PC-9 (cell line): ENCODE results near the gene ACSM6. TPM values are rescaled to one million over a fixed set of nuclear protein-coding genes. Genes with fewer than 3 reads are reported as not detected.
A peak's percentile ranks its signal among the peaks of the same experiment; 100 is the strongest.

Experiments
- BruUV-seq: library from RNA; stranded (reverse); fragments of 400-500 nt; replicated peaks from 2 replicates; lab custom pipeline; 2021; lab: Mats Ljungman, UMichigan
- CTCF ChIA-PET: fragments of 300-600 bp; sonication (Branson Sonifier 250); formaldehyde crosslinking; loops from one replicate; lab custom pipeline; 2022; ENCODE audit warnings: antibody characterized with exemption; lab: Charles Lee
- POLR2A ChIA-PET: fragments of 300-600 bp; sonication (Branson Sonifier 250); formaldehyde crosslinking; loops from one replicate; lab custom pipeline; 2022; ENCODE audit warnings: antibody characterized with exemption; ENCODE audit not compliant: unreplicated experiment; lab: Charles Lee
- DNase-seq, 2 experiments: peaks; one replicate each; pipeline versions ENCODE4 v3.0.0 to v3.0.0-alpha.2; 2015 to 2022; ENCODE audit warnings: mixed read lengths in 1 of 2
- H2AFZ ChIP-seq: fragments of 200-600 bp; sonication (generic); 2 replicates; pipeline ENCODE4 v1.8.1; 2017; ENCODE audit warnings: antibody characterized with exemption
- H3F3A ChIP-seq: fragments of 200-600 bp; sonication (generic); 2 replicates; pipeline ENCODE4 v1.8.1; 2017; ENCODE audit warnings: antibody characterized with exemption, mild to moderate bottlenecking, low read depth; ENCODE audit not compliant: insufficient read depth
- H3K27ac ChIP-seq: fragments of 200-600 bp; sonication (generic); 2 replicates; pipeline ENCODE4 v1.6.1; 2016; ENCODE audit warnings: mixed run types
- H3K27me3 ChIP-seq: fragments of 200-600 bp; sonication (generic); 2 replicates; pipeline ENCODE4 v1.6.1; 2016; ENCODE audit warnings: low read depth, mixed run types; ENCODE audit not compliant: insufficient read depth
- H3K36me3 ChIP-seq: fragments of 200-600 bp; sonication (generic); 2 replicates; pipeline ENCODE4 v1.6.1; 2016; ENCODE audit warnings: low read depth, mixed run types
- H3K4me1 ChIP-seq: fragments of 200-600 bp; sonication (generic); replicated peaks from 2 replicates; pipeline ENCODE4 v1.6.1; 2016; ENCODE audit warnings: mixed run types; ENCODE audit not compliant: insufficient read depth
- H3K4me2 ChIP-seq: fragments of 200-600 bp; sonication (generic); 2 replicates; pipeline ENCODE4 v1.6.1; 2017; ENCODE audit warnings: mixed run types
- H3K4me3 ChIP-seq: fragments of 200-600 bp; sonication (generic); 2 replicates; pipeline ENCODE4 v1.6.1; 2016; ENCODE audit warnings: mixed run types
- H3K79me2 ChIP-seq: fragments of 200-600 bp; sonication (generic); 2 replicates; pipeline ENCODE4 v1.6.1; 2017; ENCODE audit warnings: low read depth, mixed run types
- H3K9me2 ChIP-seq: fragments of 200-600 bp; sonication (generic); 2 replicates; pipeline ENCODE4 v1.8.1; 2017; ENCODE audit warnings: mild to moderate bottlenecking; ENCODE audit not compliant: insufficient read depth
- H3K9me3 ChIP-seq: fragments of 200-600 bp; sonication (generic); 2 replicates; pipeline ENCODE4 v1.8.1; 2016; ENCODE audit warnings: low read depth; ENCODE audit not compliant: insufficient read depth
- H4K20me1 ChIP-seq: fragments of 200-600 bp; sonication (generic); 2 replicates; pipeline ENCODE4 v1.8.1; 2017; ENCODE audit not compliant: insufficient read depth
- CTCF ChIP-seq: fragments of 200-600 bp; sonication (generic); conservative IDR thresholded peaks from 2 replicates; pipeline ENCODE4 v1.6.1; 2017; ENCODE audit warnings: mixed run types, antibody characterized with exemption, mild to moderate bottlenecking, moderate library complexity
- EZH2 ChIP-seq: fragments of 200-600 bp; sonication (generic); IDR thresholded peaks from 2 replicates; pipeline ENCODE4 v1.8.0; 2017; ENCODE audit warnings: antibody characterized with exemption, low read depth
- intact Hi-C: fragments of 100-400 bp; cut with micrococcal nuclease; formaldehyde crosslinking; loops from one replicate; pipeline ENCODE4 v1.10.0; 2022; ENCODE audit not compliant: unreplicated experiment
- total RNA-seq: library from RNA; stranded (reverse); gene quantifications from 2 replicates; pipeline ENCODE4 v1.2.3, GENCODE V29; 2021

Gene ACSM6
- total RNA-seq, 1 experiment from 2014 or later: not detected

DNA sequence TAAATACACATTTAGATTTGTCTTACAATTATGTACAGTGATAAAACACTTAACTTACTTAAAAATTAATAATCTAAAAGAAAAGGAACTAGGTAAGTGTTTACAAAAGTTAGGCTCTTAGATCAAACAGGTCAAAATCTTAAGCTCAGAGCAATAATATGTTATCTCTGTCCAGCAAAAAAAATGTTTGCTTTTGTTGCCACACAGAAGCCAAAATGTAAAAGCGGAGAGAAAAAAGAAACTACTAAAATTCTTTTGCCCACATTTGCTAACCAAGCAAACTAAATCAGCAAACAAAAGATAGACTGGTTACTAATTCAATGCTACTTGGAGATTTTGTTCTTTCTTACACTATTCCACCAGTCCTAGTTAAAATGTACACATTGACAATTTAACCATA, 15.2 kb upstream of the ACSM6 start:
- H3K4me1 ChIP-seq: no peaks in the 10 kb centered on the region
- POLR2A ChIA-PET: no interaction called here
- no peak overlapping the region for H3K4me2 ChIP-seq
- no peak overlapping the region for H3K27ac ChIP-seq
- H3K79me2 ChIP-seq: no peaks in the 10 kb centered on the region
- intact Hi-C loops: no loop called here
- H2AFZ ChIP-seq: no peak overlapping the region
- CTCF ChIA-PET: no interaction called here
- H3K9me3 ChIP-seq: no peaks in the 10 kb centered on the region
- no TSS peak for BruUV-seq
- no peak for DNase-seq
- H3K4me3 ChIP-seq: no peak overlapping the region
- TF ChIP-seq EZH2 (no peak), CTCF (no peak)
- no peaks in the 10 kb centered on the region for H3K9me2 ChIP-seq
- H3K36me3 ChIP-seq: no peaks in the 10 kb centered on the region
- no peaks in the 10 kb centered on the region for H3K27me3 ChIP-seq
- H3F3A ChIP-seq: no peaks in the 10 kb centered on the region
- H4K20me1 ChIP-seq: no peaks in the 10 kb centered on the region

DNA sequence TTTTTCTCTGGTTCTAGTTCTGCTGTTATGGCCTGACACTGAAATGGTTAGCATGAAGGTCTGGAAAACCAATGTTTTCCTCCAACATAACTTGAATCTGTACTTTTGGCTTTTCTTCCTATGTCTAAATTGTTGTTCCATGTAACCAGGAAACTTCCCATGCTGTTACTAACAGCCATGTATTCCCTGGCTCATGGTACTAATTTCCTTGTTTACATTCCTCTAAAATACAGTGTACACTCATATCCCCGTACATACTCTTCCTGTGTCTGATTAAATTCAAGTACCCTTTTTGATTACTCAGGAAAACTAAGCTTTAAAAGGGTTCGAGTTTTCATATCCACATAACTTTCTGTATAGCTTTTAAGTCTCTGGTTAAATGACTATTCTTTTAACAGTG, 12.3 kb upstream of the ACSM6 start:
- H3K36me3 ChIP-seq: no peaks in the 10 kb centered on the region
- no peak overlapping the region for H2AFZ ChIP-seq
- intact Hi-C loops: loop anchor here (5.0 to 10.0 kb wide), 2 partner anchors 47 to 549 kb away; no protein-coding TSS in a partner anchor
- no peaks in the 10 kb centered on the region for H3K9me2 ChIP-seq
- H3K27ac ChIP-seq: no peak overlapping the region
- no peak overlapping the region for H3K4me3 ChIP-seq
- no peaks in the 10 kb centered on the region for H3K79me2 ChIP-seq
- DNase-seq: no peak
- ChIA-PET POLR2A (no interaction called here), CTCF (interaction anchor here (0.6 kb wide), 1 partner anchor 371 kb away, joined by 3 read pairs; no protein-coding TSS in a partner anchor)
- no peak overlapping the region for H3K4me2 ChIP-seq
- H4K20me1 ChIP-seq: no peaks in the 10 kb centered on the region
- TF ChIP-seq CTCF (no peak), EZH2 (no peak)
- no peaks in the 10 kb centered on the region for H3K27me3 ChIP-seq
- H3K4me1 ChIP-seq: no peaks in the 10 kb centered on the region
- no TSS peak for BruUV-seq
- no peaks in the 10 kb centered on the region for H3F3A ChIP-seq
- H3K9me3 ChIP-seq: no peaks in the 10 kb centered on the region

DNA sequence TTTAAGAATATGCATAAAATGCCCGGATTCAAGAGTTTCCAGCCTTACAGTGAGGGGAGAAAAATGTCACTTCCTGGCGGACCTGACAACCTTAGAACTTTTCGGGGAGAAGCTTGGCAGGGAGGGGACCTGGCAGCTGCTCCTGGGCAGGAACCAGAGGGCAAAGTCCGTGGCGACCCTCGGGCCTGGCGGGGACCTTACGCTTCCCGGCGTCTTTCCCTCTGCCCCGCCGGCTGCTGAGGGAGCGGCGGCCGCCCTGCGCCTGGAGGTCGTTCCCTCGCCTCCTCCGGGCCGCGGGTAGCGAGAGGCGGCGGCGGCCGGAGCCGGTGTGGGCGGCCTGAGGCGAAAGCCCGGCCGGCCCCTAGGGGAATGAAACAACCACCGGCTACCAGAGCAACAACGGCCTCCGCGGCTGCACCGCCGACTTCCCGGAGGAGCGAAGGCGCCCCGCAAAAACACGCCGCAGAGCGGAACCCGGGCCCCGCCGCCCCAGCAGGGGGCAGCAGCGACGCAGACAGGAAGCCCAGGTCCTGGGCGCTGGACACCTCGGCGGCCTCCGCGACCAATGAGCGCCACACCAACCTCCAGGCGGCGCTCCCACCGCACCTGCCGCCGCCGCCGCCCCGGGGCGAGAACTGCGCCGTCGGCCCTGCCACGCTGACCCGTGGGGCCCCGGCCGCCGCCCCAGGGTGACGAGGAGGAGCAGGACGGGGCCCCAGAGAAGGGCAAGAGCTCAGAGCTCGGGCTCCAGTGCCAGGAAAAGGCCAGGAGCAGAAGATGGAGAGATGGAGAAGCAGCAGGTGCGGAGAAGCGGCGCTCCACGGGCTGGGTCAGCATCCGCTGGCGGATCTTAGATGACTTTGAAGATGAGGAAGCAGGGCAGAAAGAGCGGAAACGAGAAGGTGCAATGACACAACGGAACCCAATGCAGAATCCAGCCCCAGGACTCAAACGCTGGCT, 10.5 kb upstream of the ACSM6 start:
- ChIA-PET POLR2A (interaction anchor here (0.5 to 0.6 kb wide), 2 partner anchors 111 to 178 kb away, joined by 6 to 22 read pairs; no protein-coding TSS in a partner anchor), CTCF (interaction anchor here (0.5 to 0.7 kb wide), 4 partner anchors 59 to 1144 kb away, joined by 3 read pairs; partner anchors contain the start of gene PDLIM1)
- DNase-seq: peak in 1 of 2 experiments; percentile 78
- Histone ChIP-seq H2AFZ (peak overlapping the region; percentile 88), H4K20me1 (no peaks in the 10 kb centered on the region), H3K4me3 (peak overlapping the region; percentile 62), H3K79me2 (no peaks in the 10 kb centered on the region), H3K9me3 (no peaks in the 10 kb centered on the region), H3K4me1 (no peaks in the 10 kb centered on the region), H3K36me3 (no peaks in the 10 kb centered on the region), H3K27me3 (no peaks in the 10 kb centered on the region), H3K27ac (0 out of 2 replicates have a peak overlapping the region, but pooled peaks have one; percentile 26), H3K9me2 (no peaks in the 10 kb centered on the region), H3F3A (no peaks in the 10 kb centered on the region), H3K4me2 (peak overlapping the region; percentile 93)
- intact Hi-C loops: loop anchor here (1.0 to 10.0 kb wide), 4 partner anchors 49 to 551 kb away; no protein-coding TSS in a partner anchor
- TF ChIP-seq CTCF: peak; percentile 87
- TF ChIP-seq EZH2: no peak
- BruUV-seq: TSS peak; percentile 86
